MM.1S (cell line): ENCODE data around the gene SLIT3.

Experiments
- DNase-seq: peaks from one replicate; pipeline ENCODE4 v3.0.0-alpha.2; 2015
- H2AFZ ChIP-seq: fragments of 300-600 bp; sonication (generic); 2 replicates; pipeline ENCODE4 v1.6.0; 2016; ENCODE audit warnings: antibody characterized with exemption, low read length
- H3F3A ChIP-seq: fragments of 300-600 bp; sonication (generic); 2 replicates; pipeline ENCODE4 v1.6.1; 2016; ENCODE audit warnings: mild to moderate bottlenecking, antibody characterized with exemption, low read length, moderate library complexity, mixed read lengths; ENCODE audit not compliant: insufficient read depth
- H3K27ac ChIP-seq: fragments of 300-600 bp; sonication (generic); 2 replicates; pipeline ENCODE4 v1.5.1; 2016; ENCODE audit warnings: mild to moderate bottlenecking, low read length
- H3K27me3 ChIP-seq: fragments of 300-600 bp; sonication (generic); replicated peaks from 2 replicates; pipeline ENCODE4 v1.6.0; 2016; ENCODE audit warnings: low read length; ENCODE audit not compliant: insufficient read depth
- H3K36me3 ChIP-seq: fragments of 300-600 bp; sonication (generic); replicated peaks from 2 replicates; pipeline ENCODE4 v1.6.1; 2016; ENCODE audit warnings: mild to moderate bottlenecking, low read length, mixed read lengths; ENCODE audit not compliant: insufficient read depth
- H3K4me1 ChIP-seq: fragments of 300-600 bp; sonication (generic); 2 replicates; pipeline ENCODE4 v1.6.1; 2016; ENCODE audit warnings: low read length, mixed read lengths
- H3K4me2 ChIP-seq: fragments of 300-600 bp; sonication (generic); 2 replicates; pipeline ENCODE4 v1.6.0; 2016; ENCODE audit warnings: low read depth, low read length
- H3K4me3 ChIP-seq: fragments of 300-600 bp; sonication (generic); 2 replicates; pipeline ENCODE4 v1.5.1; 2016; ENCODE audit warnings: low read length, mixed read lengths
- H3K79me2 ChIP-seq: fragments of 300-600 bp; sonication (generic); 2 replicates; pipeline ENCODE4 v1.6.1; 2016; ENCODE audit warnings: mixed run types, low read length, mixed read lengths
- H3K9ac ChIP-seq: fragments of 300-600 bp; sonication (generic); 2 replicates; pipeline ENCODE4 v1.6.1; 2016; ENCODE audit warnings: low read length, mixed read lengths
- H3K9me2 ChIP-seq: fragments of 300-600 bp; sonication (generic); replicated peaks from 2 replicates; pipeline ENCODE4 v1.6.1; 2016; ENCODE audit warnings: mild to moderate bottlenecking, low read length, mixed read lengths; ENCODE audit not compliant: insufficient read depth
- H3K9me3 ChIP-seq: fragments of 300-600 bp; sonication (generic); replicated peaks from 2 replicates; pipeline ENCODE4 v1.6.1; 2016; ENCODE audit warnings: mild to moderate bottlenecking, low read length, mixed read lengths; ENCODE audit not compliant: insufficient read depth
- H4K20me1 ChIP-seq: fragments of 300-600 bp; sonication (generic); 2 replicates; pipeline ENCODE4 v1.6.1; 2016; ENCODE audit warnings: mild to moderate bottlenecking, low read length, moderate library complexity, mixed read lengths; ENCODE audit not compliant: insufficient read depth
- EZH2 ChIP-seq: fragments of 300-600 bp; sonication (generic); optimal IDR thresholded peaks from 2 replicates; pipeline ENCODE3; 2017; ENCODE audit warnings: low read depth, mild to moderate bottlenecking, antibody characterized with exemption, low read length, mixed read lengths
- EZH2phosphoT487 ChIP-seq: fragments of 300-600 bp; sonication (generic); IDR thresholded peaks from 2 replicates; pipeline ENCODE4 v1.6.1; 2018; ENCODE audit warnings: antibody characterized with exemption, low read length
- TF ChIP-seq, protein P1 (sequence below): fragments of 300-600 bp; sonication (generic); IDR thresholded peaks from 2 replicates; pipeline ENCODE4 v1.5.1; 2016; ENCODE audit warnings: antibody characterized with exemption, low read length, mixed read lengths

Gene SLIT3

DNA sequence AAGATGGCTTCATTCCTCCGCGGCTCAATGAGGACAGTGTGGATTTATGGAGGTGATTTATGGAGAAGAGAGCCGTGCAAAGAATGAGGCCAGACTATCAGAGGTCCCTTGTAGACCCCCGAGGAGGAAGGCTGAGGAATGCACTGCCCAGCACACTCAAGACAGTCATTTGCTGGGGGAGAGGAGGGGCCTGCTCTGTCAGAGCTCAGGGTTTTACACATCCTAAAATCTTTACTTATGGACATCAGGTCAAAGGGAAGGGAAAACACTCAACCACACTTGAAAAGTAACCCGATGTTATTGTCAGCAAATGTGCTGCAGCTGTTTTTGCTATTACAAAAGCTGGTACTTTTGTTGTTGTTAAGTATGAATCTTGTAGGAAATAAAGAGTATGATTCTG lies 289.5 kb downstream of the SLIT3 start:
- no peaks in the 10 kb centered on the region for H3K36me3 ChIP-seq
- TF ChIP-seq, protein P1, sequence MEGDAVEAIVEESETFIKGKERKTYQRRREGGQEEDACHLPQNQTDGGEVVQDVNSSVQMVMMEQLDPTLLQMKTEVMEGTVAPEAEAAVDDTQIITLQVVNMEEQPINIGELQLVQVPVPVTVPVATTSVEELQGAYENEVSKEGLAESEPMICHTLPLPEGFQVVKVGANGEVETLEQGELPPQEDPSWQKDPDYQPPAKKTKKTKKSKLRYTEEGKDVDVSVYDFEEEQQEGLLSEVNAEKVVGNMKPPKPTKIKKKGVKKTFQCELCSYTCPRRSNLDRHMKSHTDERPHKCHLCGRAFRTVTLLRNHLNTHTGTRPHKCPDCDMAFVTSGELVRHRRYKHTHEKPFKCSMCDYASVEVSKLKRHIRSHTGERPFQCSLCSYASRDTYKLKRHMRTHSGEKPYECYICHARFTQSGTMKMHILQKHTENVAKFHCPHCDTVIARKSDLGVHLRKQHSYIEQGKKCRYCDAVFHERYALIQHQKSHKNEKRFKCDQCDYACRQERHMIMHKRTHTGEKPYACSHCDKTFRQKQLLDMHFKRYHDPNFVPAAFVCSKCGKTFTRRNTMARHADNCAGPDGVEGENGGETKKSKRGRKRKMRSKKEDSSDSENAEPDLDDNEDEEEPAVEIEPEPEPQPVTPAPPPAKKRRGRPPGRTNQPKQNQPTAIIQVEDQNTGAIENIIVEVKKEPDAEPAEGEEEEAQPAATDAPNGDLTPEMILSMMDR: no peak
- TF ChIP-seq EZH2 (no peak), EZH2phosphoT487 (no peak)
- no peaks in the 10 kb centered on the region for H4K20me1 ChIP-seq
- H3K27me3 ChIP-seq: no peaks in the 10 kb centered on the region
- no peaks in the 10 kb centered on the region for H3K9me2 ChIP-seq
- H3K79me2 ChIP-seq: no peaks in the 10 kb centered on the region
- no peak overlapping the region for H2AFZ ChIP-seq
- no peak overlapping the region for H3K4me3 ChIP-seq
- H3K4me2 ChIP-seq: no peak overlapping the region
- H3K9ac ChIP-seq: no peak overlapping the region
- no peaks in the 10 kb centered on the region for H3K9me3 ChIP-seq
- no peak overlapping the region for H3K27ac ChIP-seq
- no peak for DNase-seq
- H3K4me1 ChIP-seq: peaks cover 36% of the 10 kb centered on the region
- H3F3A ChIP-seq: peaks cover 17% of the 10 kb centered on the region

DNA sequence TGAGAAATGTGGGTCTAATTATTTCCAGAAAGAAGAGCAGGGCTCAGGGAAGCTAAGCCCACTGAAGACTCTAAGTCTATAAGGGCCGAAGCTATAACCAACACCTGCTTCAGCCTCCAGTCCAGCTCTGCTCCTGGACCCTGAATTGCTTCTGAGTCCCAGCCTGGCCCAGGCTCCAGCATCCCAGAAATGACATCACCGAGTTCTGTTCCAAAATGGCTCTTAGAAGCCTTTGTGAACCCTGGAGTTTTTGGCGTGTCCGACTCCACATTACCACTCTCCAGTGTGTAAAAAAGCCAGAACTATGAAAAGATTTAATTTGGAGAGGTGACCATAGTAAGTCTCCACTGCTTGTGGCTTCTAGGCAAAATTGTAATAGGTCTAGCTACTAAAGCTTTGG lies 289.9 kb downstream of the SLIT3 start:
- DNase-seq: no peak
- Histone ChIP-seq H3K9me3 (no peaks in the 10 kb centered on the region), H3K27ac (no peak overlapping the region), H3K79me2 (no peaks in the 10 kb centered on the region), H3K4me2 (no peak overlapping the region), H4K20me1 (no peaks in the 10 kb centered on the region), H3K9me2 (no peaks in the 10 kb centered on the region), H3K4me3 (no peak overlapping the region), H2AFZ (no peak overlapping the region), H3K27me3 (no peaks in the 10 kb centered on the region), H3K36me3 (no peaks in the 10 kb centered on the region), H3K4me1 (peaks cover 36% of the 10 kb centered on the region), H3F3A (peaks cover 17% of the 10 kb centered on the region), H3K9ac (no peak overlapping the region)
- TF ChIP-seq EZH2phosphoT487 (no peak), EZH2 (no peak)
- TF ChIP-seq, protein P1: no peak

DNA sequence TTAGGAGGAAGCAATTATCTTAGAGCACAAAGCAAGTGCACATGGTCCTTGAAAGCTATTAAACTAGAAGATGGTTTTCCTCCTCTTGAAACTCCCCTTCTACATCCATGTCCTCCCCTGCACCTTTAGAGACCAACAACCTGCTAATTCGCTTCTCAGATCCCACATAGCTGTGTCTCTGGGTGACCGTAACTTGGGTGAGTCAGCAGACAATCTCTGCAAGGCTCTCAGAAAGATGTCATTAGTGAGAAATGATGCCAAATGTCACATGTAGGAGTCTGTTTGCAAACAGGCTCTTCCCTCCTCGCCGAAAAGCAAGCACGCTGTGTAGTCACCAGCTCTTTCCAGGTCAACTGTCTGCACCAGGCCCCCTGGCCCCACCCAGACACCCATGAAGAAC lies 291.8 kb downstream of the SLIT3 start:
- H3F3A ChIP-seq: peaks cover 13% of the 10 kb centered on the region
- H3K27me3 ChIP-seq: no peaks in the 10 kb centered on the region
- no peaks in the 10 kb centered on the region for H3K36me3 ChIP-seq
- no peaks in the 10 kb centered on the region for H3K9me2 ChIP-seq
- no peak overlapping the region for H3K4me3 ChIP-seq
- TF ChIP-seq EZH2phosphoT487: no peak
- TF ChIP-seq, protein P1: no peak
- no peak for TF ChIP-seq EZH2
- no peaks in the 10 kb centered on the region for H4K20me1 ChIP-seq
- no peak overlapping the region for H3K27ac ChIP-seq
- H3K4me1 ChIP-seq: peaks cover 25% of the 10 kb centered on the region
- no peaks in the 10 kb centered on the region for H3K79me2 ChIP-seq
- H3K9me3 ChIP-seq: no peaks in the 10 kb centered on the region
- DNase-seq: no peak
- H3K9ac ChIP-seq: no peak overlapping the region
- H3K4me2 ChIP-seq: no peak overlapping the region
- no peak overlapping the region for H2AFZ ChIP-seq
